RWPE1 (cell line): Measurements from ENCODE around the gene BDP1.
"Not testable (repeated sequence)": the region's sequence is repeated elsewhere in the genome, so short reads cannot be mapped to it uniquely, and the experiment has no call there.

ENCODE experiments used
- CTCF ChIA-PET: fragments of 350-600 bp; sonication (Branson Sonifier 250); formaldehyde crosslinking; extraction: SDS; loops from one replicate; lab custom pipeline; 2021; lab: Yijun Ruan, JAX
- POLR2A ChIA-PET: fragments of 400-600 bp; formaldehyde crosslinking; extraction: SDS; loops from one replicate; lab custom pipeline; 2020; ENCODE audit warnings: antibody characterized with exemption; ENCODE audit not compliant: low non-redundant PET; lab: Yijun Ruan, JAX
- DNase-seq: peaks from one replicate; pipeline ENCODE4 v3.0.0; 2012; ENCODE audit warnings: low spot score
- H3K27ac ChIP-seq: fragments of 450-650 bp; 2 replicates; pipeline ENCODE4 v1.5.1; 2017
- CTCF ChIP-seq: fragments of 450-650 bp; conservative IDR thresholded peaks from 2 replicates; pipeline ENCODE4 v1.5.1; 2017; ENCODE audit warnings: low read depth, mild to moderate bottlenecking

Gene BDP1, protein sequence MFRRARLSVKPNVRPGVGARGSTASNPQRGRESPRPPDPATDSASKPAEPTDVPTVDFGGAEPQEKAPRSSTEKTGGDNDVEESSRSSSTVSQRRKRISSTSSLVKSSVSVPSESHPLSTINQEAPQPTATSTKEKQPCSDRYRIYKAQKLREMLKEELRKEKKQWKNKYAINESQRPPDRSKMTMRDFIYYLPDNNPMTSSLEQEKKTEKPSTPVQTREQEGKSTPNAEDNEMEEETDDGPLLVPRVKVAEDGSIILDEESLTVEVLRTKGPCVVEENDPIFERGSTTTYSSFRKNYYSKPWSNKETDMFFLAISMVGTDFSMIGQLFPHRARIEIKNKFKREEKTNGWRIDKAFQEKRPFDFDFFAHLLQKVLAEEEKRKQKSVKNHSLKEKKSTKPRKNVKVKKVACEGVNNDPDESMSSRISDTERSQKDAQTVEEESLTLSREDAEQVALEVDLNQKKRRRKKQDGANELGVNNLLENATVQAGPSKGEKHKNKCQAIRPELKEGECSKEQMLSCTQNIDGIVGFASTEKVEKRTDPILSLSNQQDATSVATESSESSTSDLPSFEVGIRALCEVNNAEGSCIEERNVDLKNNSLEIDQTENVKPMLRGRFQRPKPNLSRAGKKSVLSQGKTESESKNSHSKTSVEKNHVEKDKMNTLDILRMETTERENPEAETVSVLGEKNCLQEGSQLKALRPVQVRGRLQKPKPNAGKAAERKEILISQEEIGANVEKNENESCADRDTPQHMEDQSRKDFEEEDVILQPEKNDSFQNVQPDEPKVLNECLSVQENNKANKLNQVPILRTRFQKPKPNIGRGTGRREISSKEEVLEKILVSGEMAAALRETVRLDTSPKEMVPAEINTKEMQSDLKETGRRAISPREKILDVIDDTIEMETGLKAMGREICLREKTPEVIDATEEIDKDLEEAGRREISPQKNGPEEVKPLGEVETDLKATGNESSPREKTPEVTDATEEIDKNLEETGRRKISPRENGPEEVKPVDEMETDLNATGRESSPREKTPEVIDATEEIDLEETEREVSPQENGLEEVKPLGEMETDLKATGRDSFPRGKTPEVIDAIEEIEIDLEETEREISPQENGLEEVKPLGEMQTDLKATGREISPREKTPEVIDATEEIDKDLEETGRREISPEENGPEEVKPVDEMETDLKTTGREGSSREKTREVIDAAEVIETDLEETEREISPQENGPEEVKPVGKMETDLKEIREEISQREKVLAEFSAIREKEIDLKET (N-terminal part only)

GRCh38 chr5:71455427-71456361 lies at the start of gene BDP1:
Gene BDP1 (plus strand): TSS chr5:71455651. CDS start chr5:71455878, 227 bp downstream.
- peak; percentile 40; the same call in 1 of the 2 replicates for TF ChIP-seq CTCF
- ChIA-PET CTCF (interaction anchor here (0.6 to 1.6 kb wide), 3 partner anchors 14 to 450 kb away, joined by 3 to 9 read pairs (median 4); no protein-coding TSS in a partner anchor), POLR2A (no interaction called here)
- peak within 1 kb of the TSS; percentile 93 for H3K27ac ChIP-seq
- DNase-seq = peak; percentile 96

DNA sequence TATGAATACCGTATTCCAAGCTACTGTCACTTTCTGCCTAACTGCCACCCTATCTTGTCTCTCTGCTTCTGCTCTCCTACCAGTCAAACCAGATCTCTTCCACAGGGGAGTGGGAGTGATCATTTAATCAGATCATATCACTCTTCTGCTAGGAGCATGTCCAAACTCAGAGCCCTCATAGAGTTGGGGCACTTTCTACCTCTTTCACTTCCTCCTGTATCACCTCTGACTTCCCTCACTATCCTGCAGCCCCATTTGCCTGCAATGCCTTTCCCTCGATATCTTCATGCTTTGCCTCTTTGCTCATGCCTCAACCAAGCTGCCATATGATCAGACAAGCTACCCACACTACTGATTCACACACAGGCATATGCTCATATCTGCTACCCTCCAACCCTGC lies 45.4 kb upstream of the BDP1 start:
- not testable (repeated sequence) for DNase-seq

GRCh38 chr5:71415626-71416025 lies 39.8 kb upstream of the BDP1 start:
- POLR2A ChIA-PET, H3K27ac ChIP-seq, CTCF ChIA-PET, DNase-seq: not testable (repeated sequence)

More for the DNA sequence above, 45.4 kb upstream of the BDP1 start:
- CTCF ChIA-PET, POLR2A ChIA-PET, H3K27ac ChIP-seq: not testable (repeated sequence)

GRCh38 chr5:71418026-71418425 lies 37.4 kb upstream of the BDP1 start:
- POLR2A ChIA-PET, H3K27ac ChIP-seq, DNase-seq, CTCF ChIA-PET: not testable (repeated sequence)

DNA sequence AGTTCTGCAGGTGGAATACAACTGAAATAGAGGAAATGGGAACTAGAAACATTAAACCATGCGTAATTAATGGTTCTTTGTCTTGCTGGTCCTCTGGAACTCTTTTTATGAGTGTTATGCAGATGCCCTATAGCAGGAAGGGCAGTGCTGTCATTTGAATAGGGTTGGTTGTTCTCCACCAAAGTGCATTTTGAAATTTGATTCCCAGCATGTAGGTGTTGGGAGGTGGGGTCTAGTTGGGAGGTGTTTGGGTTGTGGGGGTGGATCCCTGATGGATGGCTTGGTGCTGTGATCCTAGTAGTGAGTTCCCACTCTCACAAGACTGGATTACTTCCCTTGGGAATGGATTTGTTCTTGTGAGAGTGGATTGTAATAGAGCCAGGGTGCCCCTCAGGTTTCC lies 34.2 kb upstream of the BDP1 start:
- CTCF ChIA-PET, POLR2A ChIA-PET, H3K27ac ChIP-seq, DNase-seq: not testable (repeated sequence)

DNA sequence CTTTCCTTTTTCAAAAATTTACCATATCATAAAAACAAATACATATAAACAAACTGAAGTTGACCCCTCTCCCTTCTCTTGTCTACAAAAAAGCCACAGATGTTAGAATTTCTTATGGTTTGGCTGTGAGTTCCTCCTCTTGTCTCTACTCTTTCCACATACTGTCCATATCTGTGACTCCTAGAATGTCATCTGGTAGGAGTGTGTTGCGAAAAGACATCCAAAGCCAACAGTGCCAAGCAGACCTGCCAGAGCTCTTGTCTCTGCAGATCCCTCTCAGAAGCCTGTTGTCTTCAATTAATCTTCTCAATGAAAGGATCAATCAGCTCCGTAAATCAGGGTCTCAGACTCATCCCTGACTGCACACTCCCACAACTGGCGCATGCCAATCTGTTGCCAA lies 31.6 kb upstream of the BDP1 start:
- H3K27ac ChIP-seq, POLR2A ChIA-PET, DNase-seq, CTCF ChIA-PET: not testable (repeated sequence)

- H3K27ac ChIP-seq, POLR2A ChIA-PET, DNase-seq: not testable (repeated sequence)
Observed at GRCh38 chr5:71426686-71427474, 28.6 kb upstream of the BDP1 start.

GRCh38 chr5:71432410-71432809 lies 23.0 kb upstream of the BDP1 start:
- H3K27ac ChIP-seq, CTCF ChIA-PET, DNase-seq, POLR2A ChIA-PET: not testable (repeated sequence)

More at GRCh38 chr5:71426686-71427474, 28.6 kb upstream of the BDP1 start:
- CTCF ChIA-PET = not testable (repeated sequence)

DNA sequence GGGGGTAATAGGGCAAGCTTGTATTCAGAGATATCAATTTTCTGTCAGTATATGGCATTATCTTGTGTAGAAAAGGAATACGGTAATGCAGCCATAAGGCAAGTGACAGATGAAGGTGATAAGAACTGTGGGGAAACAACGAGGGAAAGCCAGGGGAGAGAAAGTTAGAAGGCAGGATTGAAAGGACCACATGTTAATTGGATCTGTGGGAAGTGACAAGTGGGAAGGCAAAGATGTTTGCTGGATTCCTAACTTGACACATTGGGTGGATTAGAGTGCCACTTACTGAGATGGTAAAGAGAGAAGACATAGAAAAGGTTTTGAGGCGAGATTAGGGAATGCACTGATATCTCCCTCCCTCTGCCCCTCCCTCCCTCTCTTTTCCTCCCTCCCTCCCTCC lies 20.6 kb upstream of the BDP1 start:
- CTCF ChIA-PET, H3K27ac ChIP-seq, DNase-seq, POLR2A ChIA-PET: not testable (repeated sequence)

GRCh38 chr5:71441564-71441963 lies 13.9 kb upstream of the BDP1 start:
- CTCF ChIA-PET, H3K27ac ChIP-seq, POLR2A ChIA-PET, DNase-seq: not testable (repeated sequence)

- POLR2A ChIA-PET, CTCF ChIA-PET, H3K27ac ChIP-seq, DNase-seq: not testable (repeated sequence)
Observed at GRCh38 chr5:71443891-71444290, 11.6 kb upstream of the BDP1 start.

DNA sequence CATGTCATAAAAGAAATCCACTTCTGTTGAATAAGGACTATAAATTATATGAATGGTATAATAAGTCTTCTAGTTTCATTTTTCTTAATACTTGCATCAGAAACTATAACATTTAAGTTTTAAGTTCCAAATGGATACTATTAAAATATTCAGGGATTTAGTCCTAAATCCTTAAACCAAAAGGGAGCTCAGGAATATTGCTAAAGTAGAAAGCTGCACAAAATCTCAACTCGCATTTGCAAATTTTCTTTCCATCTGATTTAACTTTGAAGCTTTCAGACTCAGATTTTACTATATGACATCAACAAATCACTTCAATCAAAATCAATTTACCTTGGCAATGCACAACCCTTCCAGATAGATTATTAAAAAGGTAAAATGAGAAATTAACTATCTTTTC lies 10.4 kb upstream of the BDP1 start:
- H3K27ac ChIP-seq, CTCF ChIA-PET, POLR2A ChIA-PET, DNase-seq: not testable (repeated sequence)

DNA sequence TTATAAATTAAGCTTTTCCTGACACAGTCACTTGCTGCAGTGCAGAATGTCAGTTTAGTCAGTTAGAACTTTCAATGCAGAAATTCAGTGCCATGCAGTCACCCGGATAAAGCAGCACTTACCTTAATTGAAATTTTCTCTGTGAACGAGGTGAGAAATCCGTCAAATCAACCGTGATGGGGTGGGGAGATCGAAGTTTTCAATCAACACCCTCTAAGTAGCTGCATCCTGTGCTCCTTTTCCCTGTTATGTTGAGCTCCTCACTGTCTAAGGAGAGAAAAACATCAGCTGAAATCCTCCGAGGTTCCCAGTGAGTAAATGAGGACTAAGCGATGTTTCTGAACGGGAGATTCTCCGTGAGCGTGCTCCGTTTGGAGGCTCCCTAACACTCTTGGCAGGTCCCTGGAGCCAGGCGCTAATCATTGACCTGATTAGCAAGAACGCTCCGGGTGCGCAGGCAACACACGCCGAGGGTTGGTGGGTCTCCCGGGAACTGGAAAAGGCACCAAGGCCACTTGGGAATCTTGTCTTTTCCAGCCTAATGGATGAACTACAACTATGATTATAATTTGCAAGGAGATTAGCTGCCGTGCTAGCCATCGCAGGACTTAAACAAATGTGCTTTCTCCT lies 9.8 kb upstream of the BDP1 start:
- CTCF ChIA-PET, POLR2A ChIA-PET: not testable (repeated sequence)

More for the DNA sequence above, 9.8 kb upstream of the BDP1 start:
- not testable (repeated sequence) for DNase-seq, H3K27ac ChIP-seq
